Activated B cell treated with CpG ODN at 0.5 μM for 24 hours (primary cell): Measurements from ENCODE around the gene GIMAP7. TPM values are rescaled to one million over a fixed set of nuclear protein-coding genes. Genes with fewer than 3 reads are reported as not detected.

Source experiments
- ATAC-seq: fragments of 200-7000 bp; cut with Tn5 transposase; one replicate; pipeline ENCODE4 v1.10.0; 2021; ENCODE audit warnings: low read depth, mild to moderate bottlenecking, moderate library complexity
- CTCF ChIA-PET: fragments of 350-600 bp; sonication (Branson Sonifier 250); formaldehyde crosslinking; loops from one replicate; lab custom pipeline; 2021; ENCODE audit warnings: antibody characterized with exemption; lab: Charles Lee
- POLR2A ChIA-PET: fragments of 350-600 bp; sonication (Branson Sonifier 250); formaldehyde crosslinking; loops from one replicate; lab custom pipeline; 2021; ENCODE audit warnings: antibody characterized with exemption; lab: Charles Lee
- DNase-seq: peaks from one replicate; pipeline ENCODE4 v3.0.0; 2022
- H3K27ac Mint-ChIP-seq: one replicate; pipeline ENCODE4 v1.8.0; 2020; ENCODE audit warnings: mixed read lengths
- H3K27me3 Mint-ChIP-seq: one replicate; pipeline ENCODE4 v1.8.0; 2021; ENCODE audit warnings: mixed read lengths
- H3K36me3 Mint-ChIP-seq: one replicate; pipeline ENCODE4 v1.8.0; 2021; ENCODE audit warnings: low read depth, mixed read lengths
- H3K4me1 Mint-ChIP-seq: one replicate; pipeline ENCODE4 v1.8.0; 2021; ENCODE audit warnings: mixed read lengths
- H3K4me3 Mint-ChIP-seq: one replicate; pipeline ENCODE4 v1.8.0; 2020; ENCODE audit warnings: mild to moderate bottlenecking, mixed read lengths
- H3K9me3 Mint-ChIP-seq: one replicate; pipeline ENCODE4 v1.8.0; 2020; ENCODE audit warnings: mixed read lengths
- CTCF ChIP-seq: fragments of 200-600 bp; IDR thresholded peaks from one replicate; pipeline ENCODE4 v1.8.0; 2022; ENCODE audit warnings: antibody characterized with exemption, mild to moderate bottlenecking
- intact Hi-C: fragments of 100-400 bp; cut with micrococcal nuclease; formaldehyde crosslinking; loops from one replicate; pipeline ENCODE4 v1.15.1; 2024
- total RNA-seq: library from RNA; stranded (reverse); gene quantifications from 2 replicates; pipeline ENCODE4 v1.2.3, GENCODE V29; 2022

Gene GIMAP7
- total RNA-seq, 1 donor from 2014 or later, result not detected

- POLR2A ChIA-PET, result no interaction called here
- DNase-seq (no peak), ATAC-seq (no peak)
- intact Hi-C loops, result no loop called here
- Mint-ChIP-seq H3K4me3 (no peak overlapping the region), H3K36me3 (no peaks in the 10 kb centered on the region), H3K9me3 (peaks cover 26% of the 10 kb centered on the region), H3K4me1 (no peaks in the 10 kb centered on the region), H3K27ac (no peak overlapping the region), H3K27me3 (no peaks in the 10 kb centered on the region)
- TF ChIP-seq CTCF, result no peak
- CTCF ChIA-PET, result no interaction called here
These were observed 45.8 kb downstream of the GIMAP7 start for GRCh38 chr7:150560486-150560885.

GRCh38 chr7:150562919-150563318 is 48.2 kb downstream of the GIMAP7 start:
- intact Hi-C loops, result no loop called here
- Mint-ChIP-seq H3K36me3 (no peaks in the 10 kb centered on the region), H3K4me3 (no peak overlapping the region), H3K4me1 (no peaks in the 10 kb centered on the region), H3K9me3 (peaks cover 26% of the 10 kb centered on the region), H3K27ac (no peak overlapping the region), H3K27me3 (peaks cover 2% of the 10 kb centered on the region)
- ATAC-seq, result no peak
- CTCF ChIA-PET, result no interaction called here
- TF ChIP-seq CTCF, result no peak
- DNase-seq, result no peak
- POLR2A ChIA-PET, result no interaction called here

GRCh38 chr7:150564006-150564405 is 49.3 kb downstream of the GIMAP7 start:
- no peak for TF ChIP-seq CTCF
- Mint-ChIP-seq H3K4me1 (no peaks in the 10 kb centered on the region), H3K27me3 (peaks cover 2% of the 10 kb centered on the region), H3K27ac (no peak overlapping the region), H3K9me3 (peaks cover 17% of the 10 kb centered on the region), H3K36me3 (no peaks in the 10 kb centered on the region), H3K4me3 (no peak overlapping the region)
- no peak for DNase-seq
- ChIA-PET CTCF (no interaction called here), POLR2A (no interaction called here)
- no peak for ATAC-seq
- intact Hi-C loops, result no loop called here

GRCh38 chr7:150564566-150564965 is 49.9 kb downstream of the GIMAP7 start:
- Mint-ChIP-seq H3K27me3 (peaks cover 2% of the 10 kb centered on the region), H3K27ac (no peak overlapping the region), H3K9me3 (peaks cover 15% of the 10 kb centered on the region), H3K4me1 (no peaks in the 10 kb centered on the region), H3K36me3 (no peaks in the 10 kb centered on the region), H3K4me3 (no peak overlapping the region)
- ChIA-PET POLR2A (no interaction called here), CTCF (no interaction called here)
- DNase-seq, result no peak
- no peak for TF ChIP-seq CTCF
- intact Hi-C loops, result no loop called here
- no peak for ATAC-seq

- no peaks in the 10 kb centered on the region for H3K4me1 Mint-ChIP-seq
- H3K27ac Mint-ChIP-seq, result no peak overlapping the region
- DNase-seq, result no peak
- no peak for ATAC-seq
- no peak for TF ChIP-seq CTCF
- peaks cover 15% of the 10 kb centered on the region for H3K9me3 Mint-ChIP-seq
- intact Hi-C loops, result no loop called here
- H3K36me3 Mint-ChIP-seq, result no peaks in the 10 kb centered on the region
- H3K4me3 Mint-ChIP-seq, result no peak overlapping the region
- ChIA-PET POLR2A (no interaction called here), CTCF (no interaction called here)
- H3K27me3 Mint-ChIP-seq, result peaks cover 2% of the 10 kb centered on the region
These were observed 50.6 kb downstream of the GIMAP7 start for GRCh38 chr7:150565239-150565638.
